ENCODE measurements around the gene FHIT.

Gene FHIT

DNA sequence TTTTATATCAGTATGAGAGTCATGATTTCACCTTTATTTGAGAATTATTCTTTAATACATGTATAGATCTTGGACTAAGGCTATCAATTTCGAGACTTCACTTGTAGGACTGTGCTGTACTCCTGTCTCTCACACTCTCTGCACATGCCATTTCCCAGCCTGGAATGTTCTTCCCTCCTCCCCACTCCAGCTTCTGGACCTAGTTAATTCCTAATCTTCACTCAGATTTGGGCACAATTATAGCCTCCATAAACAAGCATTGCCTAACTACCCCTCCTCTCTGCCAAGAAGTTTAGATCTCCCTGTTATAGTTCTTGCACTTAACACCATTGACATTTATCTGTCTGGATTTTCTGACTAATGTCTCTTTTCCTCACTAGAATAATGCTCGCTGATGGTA lies 88.3 kb downstream of the FHIT start:
- no peak for DNase-seq

DNA sequence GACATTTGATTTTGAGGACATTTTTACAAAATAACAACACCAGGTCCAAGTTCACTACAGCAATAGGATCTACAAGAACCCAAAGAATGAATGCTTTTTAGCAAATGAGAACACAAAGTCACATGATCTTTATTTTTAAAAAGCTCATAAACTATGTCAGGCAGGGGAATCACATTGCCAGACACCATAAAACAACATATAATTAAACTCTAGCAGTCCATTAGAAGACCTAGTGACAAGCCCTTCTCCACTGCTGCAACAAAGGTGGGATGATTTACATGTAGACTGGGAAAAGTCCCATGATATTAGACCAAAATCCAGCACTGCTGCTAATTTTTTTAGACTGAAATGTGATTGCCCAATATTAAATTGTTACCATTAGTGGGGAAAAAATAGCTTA lies 92.6 kb downstream of the FHIT start:
- DNase-seq, result no peak

DNA sequence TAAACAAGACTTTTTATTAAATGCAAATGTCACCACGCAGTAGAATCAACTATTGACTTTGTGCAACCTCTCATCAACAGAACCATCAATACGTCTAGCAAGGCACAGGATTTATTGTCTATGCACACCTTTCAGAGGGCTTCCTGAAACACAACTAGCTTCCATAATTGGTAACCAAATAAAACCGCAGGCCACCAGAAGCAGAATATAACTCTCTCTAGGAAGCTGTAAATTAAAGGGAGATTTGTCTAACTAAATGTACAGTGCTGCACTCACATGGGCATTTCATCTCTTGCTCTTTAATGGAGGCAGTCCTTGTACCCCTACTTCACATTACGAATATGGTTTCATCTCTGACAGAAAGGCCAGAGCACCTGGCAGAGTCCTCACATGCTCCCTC lies 93.0 kb downstream of the FHIT start:
- no peak for DNase-seq

- DNase-seq, result no peak
Observed at GRCh38 chr3:61157414-61157813, 93.8 kb downstream of the FHIT start.

GRCh38 chr3:61155701-61156292 lies 95.5 kb downstream of the FHIT start:
- DNase-seq, result no peak

DNA sequence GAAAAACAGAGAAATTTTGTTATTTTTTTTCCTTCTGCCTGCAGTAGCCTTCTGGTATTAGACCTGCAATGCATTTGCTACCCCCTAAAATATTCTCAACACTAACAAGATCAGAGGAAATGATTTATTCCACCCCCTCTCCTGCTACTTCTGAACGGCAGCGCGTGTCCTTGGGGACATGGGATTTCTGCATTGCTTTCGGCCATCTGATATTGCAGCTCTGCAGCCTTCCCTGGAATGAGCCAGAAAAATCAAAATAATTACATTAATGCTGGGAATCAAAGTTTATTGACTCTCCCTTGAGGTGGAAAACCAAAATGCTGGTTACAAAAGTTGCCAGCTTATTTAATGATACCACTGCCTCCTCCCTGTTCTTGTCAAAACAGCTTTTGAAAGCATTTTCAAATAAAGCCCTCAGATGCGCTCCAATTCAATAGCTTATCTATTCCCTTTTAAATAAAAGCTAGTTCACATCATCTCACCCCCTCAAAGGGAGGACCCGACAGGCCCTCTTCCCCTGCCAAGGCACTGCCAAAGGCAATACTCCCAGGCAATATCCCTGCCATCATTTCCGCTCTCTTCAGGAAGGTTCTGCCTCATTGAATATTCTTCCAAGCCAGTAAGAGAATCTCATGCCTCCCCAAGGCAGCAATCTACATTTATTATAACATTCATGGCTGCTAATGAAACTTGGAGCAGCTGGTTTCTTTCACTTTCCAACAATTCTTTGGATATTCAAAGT lies 96.6 kb downstream of the FHIT start:
- DNase-seq, result no peak

DNA sequence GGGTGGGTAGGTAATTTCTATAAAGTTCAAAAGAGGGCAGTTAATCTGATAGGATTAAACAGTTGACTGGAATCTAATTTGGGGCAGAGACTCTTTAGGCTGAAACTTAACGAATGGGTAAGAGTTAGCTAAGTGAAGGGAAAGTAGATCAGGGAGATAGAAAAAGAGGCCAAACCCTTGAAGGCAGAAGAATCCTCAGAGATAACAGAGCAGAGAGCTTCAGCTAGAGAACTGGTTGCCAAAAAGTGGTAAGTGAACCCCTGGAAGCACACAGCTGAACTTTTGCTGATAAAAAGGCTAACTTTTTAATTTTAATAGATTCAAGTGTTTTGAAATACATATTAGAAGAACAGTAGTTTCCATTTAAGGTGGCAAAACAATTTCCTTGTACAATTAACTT lies 99.2 kb downstream of the FHIT start:
- DNase-seq, result no peak

DNA sequence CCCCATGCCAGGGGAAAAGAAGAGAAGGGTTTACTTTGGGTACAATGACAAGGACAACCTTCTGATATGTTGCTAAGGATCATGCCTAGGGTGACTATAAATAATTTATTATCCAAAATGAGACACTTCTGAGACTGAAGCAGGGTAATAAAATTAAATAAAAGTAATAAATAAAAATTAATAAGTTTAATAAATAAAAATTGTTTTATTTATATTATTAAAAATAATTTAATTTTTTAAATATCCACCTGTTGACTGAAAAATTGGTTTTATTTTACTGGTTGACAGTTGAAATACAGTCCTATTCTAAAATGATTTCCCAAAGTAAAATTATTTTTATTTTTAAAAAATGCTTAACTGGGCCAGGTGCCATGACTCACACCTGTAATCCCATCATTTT lies 102.0 kb downstream of the FHIT start:
- no peak for DNase-seq

- no peak for DNase-seq
Observed at GRCh38 chr3:61146010-61146890, 105.0 kb downstream of the FHIT start.

GRCh38 chr3:61141697-61142096 lies 109.6 kb downstream of the FHIT start:
- DNase-seq, result no peak

- DNase-seq, result no peak
Observed at GRCh38 chr3:61141227-61141626, 110.0 kb downstream of the FHIT start.

DNA sequence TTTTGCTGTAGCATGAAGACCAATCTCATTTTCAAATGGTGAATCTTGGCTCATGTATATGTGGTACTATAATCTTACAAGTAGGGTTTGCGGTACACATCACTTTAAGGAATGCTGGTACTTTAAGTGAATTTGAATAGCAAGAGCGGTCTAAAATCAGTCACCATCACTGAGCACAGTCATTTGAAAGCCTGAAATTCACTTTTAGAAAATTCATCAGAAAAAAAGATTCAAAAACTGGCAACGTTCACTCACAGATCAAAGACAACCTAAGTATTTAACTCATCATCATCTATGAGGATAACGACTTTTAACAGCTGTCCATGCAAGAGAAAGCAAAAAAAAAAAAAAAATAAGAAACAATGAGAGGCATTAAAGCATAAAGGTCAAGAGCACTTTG lies 111.6 kb downstream of the FHIT start:
- DNase-seq, result no peak

DNA sequence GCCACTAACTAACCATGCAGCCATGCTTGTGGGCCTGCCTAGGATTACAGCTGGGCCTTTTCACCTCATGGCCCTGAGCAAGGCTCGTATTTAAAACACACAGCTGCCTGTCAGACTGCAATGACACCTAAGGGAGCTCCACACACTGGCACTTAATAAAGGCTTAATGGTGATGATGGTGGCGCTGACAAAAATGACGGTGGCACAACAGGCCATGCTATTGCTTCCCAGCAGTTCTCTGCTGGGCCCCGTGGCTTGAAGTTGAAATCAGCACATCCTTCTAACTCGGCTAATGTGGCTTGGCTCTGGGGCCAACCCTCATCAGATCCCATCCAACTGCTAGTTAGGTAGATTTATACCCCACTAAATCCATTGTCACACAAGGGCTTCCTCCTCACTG lies 112.9 kb downstream of the FHIT start:
- no peak for DNase-seq

GRCh38 chr3:61136191-61136590 lies 115.1 kb downstream of the FHIT start:
- DNase-seq, result no peak

DNA sequence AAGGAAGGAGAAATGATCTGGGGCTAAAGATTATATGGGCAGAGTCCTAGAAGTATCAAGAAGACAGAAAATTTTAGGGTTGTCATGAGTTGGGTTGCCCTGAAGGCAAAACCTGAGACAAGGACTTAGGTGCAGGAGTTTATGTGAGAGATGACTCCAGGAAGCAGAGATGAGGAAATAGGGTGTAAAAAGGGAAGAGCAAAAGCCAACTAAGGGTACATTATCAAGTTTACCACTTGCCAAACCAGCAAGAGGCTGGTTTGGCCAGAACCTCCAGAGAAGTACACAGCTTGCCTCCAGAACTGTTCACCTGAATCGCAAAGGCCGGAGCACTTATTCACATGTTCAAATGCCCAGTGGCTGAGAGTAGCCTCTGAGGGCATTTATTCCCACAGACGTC lies 116.7 kb downstream of the FHIT start:
- DNase-seq, result no peak

- DNase-seq, result no peak
Observed at GRCh38 chr3:61132062-61132461, 119.2 kb downstream of the FHIT start.

GRCh38 chr3:61118830-61119229 lies 132.4 kb downstream of the FHIT start:
- DNase-seq, result no peak

DNA sequence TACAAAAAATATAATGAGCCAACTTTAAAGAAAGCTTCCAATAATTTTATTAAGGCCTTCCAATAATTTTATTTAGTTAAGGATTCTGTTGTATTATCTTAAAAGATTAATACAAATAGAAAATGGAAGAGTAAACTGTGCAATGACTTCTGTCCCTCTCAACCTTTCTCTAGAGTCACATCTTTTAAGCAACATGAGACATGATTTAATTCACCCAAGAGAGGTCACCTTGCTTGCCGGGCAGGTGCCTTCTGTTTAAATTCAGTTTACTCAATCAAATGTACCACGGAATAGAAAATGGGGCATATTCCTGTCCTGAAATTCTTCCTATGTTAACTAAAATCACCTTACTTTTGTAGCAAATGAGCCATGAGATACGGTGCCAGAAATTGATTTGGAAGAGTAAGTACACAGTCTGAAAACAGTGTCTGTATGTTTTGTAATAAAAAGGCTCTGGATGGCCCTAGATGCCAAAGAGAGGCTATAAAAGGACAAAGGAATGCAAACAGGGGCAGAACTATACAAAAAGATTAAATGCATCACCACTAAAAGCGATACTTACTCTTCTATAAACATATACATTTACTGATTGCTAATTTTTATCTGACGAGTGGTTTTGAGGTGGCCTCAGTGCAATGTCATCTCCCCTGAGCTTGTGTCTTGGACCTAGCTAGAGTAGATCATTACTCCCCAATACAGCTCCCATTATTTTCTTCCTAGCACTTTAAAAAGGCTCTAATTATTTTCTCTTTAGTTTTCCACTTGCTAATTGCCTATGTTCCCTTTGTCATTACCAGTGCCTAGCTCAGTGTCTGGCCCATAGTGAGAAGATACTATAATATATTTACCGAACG lies 134.0 kb downstream of the FHIT start:
- DNase-seq, result no peak

- no peak for DNase-seq
Observed at GRCh38 chr3:61114316-61114953, 136.8 kb downstream of the FHIT start.

DNA sequence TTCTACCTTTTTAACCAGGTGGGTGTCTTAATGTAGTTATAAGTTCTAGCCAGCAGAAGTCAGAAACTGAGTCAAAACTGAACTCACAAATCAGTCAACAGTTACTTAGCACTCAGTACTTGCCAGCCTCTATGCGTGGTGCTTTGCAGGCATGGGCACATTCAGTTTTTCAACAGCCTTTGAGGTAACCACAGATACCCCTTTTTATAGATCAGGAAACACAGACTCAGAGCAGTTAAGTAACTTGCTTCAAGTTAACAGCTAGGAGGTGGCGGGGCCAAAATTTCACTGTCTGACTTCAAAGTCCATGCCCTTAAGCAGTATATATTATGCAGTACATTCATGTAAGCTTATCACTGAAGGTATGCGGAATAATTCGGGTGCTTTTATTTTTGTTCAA lies 139.4 kb downstream of the FHIT start:
- DNase-seq, result peak; percentile 9

DNA sequence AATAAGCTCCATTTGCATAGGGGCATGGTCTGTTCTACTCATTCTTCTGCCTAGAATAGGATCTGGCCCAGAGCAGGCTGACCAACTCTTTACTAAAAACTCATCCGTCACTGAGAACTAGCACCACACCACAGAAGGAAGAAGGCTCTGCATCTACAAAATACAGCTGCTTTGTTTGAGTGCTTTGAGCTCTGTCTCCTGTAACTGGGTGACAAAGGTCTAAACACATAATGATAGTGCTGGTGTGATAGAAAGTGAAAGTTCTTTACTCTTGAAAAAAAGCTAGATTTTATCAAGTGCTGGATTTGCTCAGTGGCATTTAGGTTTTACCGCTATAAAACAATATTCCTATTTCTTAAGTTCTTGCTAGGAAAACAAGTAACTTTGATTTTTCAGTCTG lies 140.7 kb downstream of the FHIT start:
- DNase-seq, result no peak

- no peak for DNase-seq
Observed at GRCh38 chr3:61108247-61109019, 142.8 kb downstream of the FHIT start.
